Neural cell (in vitro differentiated cells): ENCODE data around the gene CGNL1. TPM values are rescaled to one million over a fixed set of nuclear protein-coding genes. Genes with fewer than 3 reads are reported as not detected.

Experiments used
- H2AFZ ChIP-seq: fragments of 200-600, 300-800 bp; sonication (generic), shearing (Covaris generic); 2 replicates; pipeline ENCODE4 v1.6.0; 2014; ENCODE audit warnings: low read depth, mild to moderate bottlenecking, antibody characterized with exemption, low read length, moderate library complexity
- H3F3A ChIP-seq: fragments of 200-600 bp; shearing (Covaris generic); 2 replicates; pipeline ENCODE4 v1.6.1; 2016; ENCODE audit warnings: mild to moderate bottlenecking, moderate library complexity, mixed read lengths, antibody characterized with exemption, low read length; ENCODE audit not compliant: insufficient read depth, poor library complexity, severe bottlenecking
- H3K27ac ChIP-seq: fragments of 200-600, 300-800 bp; sonication (generic), shearing (Covaris generic); 2 replicates; pipeline ENCODE4 v1.5.1; 2014; ENCODE audit warnings: mild to moderate bottlenecking, low read length, moderate library complexity
- H3K27me3 ChIP-seq: fragments of 300-800, 200-600 bp; sonication (generic), shearing (Covaris generic); 2 replicates; pipeline ENCODE4 v1.6.0; 2014; ENCODE audit warnings: mild to moderate bottlenecking, low read depth, low read length, moderate library complexity; ENCODE audit not compliant: insufficient read depth
- H3K36me3 ChIP-seq: fragments of 300-800, 200-600 bp; sonication (generic), shearing (Covaris generic); 2 replicates; pipeline ENCODE4 v1.5.1; 2014; ENCODE audit warnings: mild to moderate bottlenecking, antibody characterized with exemption, low read length, moderate library complexity; ENCODE audit not compliant: insufficient read depth
- H3K4me2 ChIP-seq: fragments of 300-800, 200-600 bp; sonication (generic), shearing (Covaris generic); 2 replicates; pipeline ENCODE4 v1.6.0; 2014; ENCODE audit warnings: mild to moderate bottlenecking, low read length
- H3K4me3 ChIP-seq: fragments of 300-800, 200-600 bp; sonication (generic), shearing (Covaris generic); 2 replicates; pipeline ENCODE4 v1.5.1; 2014; ENCODE audit warnings: mild to moderate bottlenecking, low read length, moderate library complexity
- H3K79me2 ChIP-seq: fragments of 200-600 bp; shearing (Covaris generic); replicated peaks from 2 replicates; pipeline ENCODE4 v1.6.0; 2014; ENCODE audit warnings: mild to moderate bottlenecking, low read length, moderate library complexity; ENCODE audit not compliant: insufficient read depth
- H3K9ac ChIP-seq: fragments of 300-800, 200-600 bp; sonication (generic), shearing (Covaris generic); 2 replicates; pipeline ENCODE4 v1.6.1; 2016; ENCODE audit warnings: mild to moderate bottlenecking, low read length, mixed read lengths
- H3K9me2 ChIP-seq: fragments of 200-600 bp; shearing (Covaris generic); 2 replicates; pipeline ENCODE4 v1.6.1; 2016; ENCODE audit warnings: mild to moderate bottlenecking, low read length, mixed read lengths; ENCODE audit not compliant: insufficient read depth
- H3K9me3 ChIP-seq: fragments of 200-600, 300-800 bp; sonication (generic), shearing (Covaris generic); 2 replicates; pipeline ENCODE4 v1.6.1; 2016; ENCODE audit warnings: mild to moderate bottlenecking, mixed run types, low read length, moderate library complexity, mixed read lengths
- H4K20me1 ChIP-seq: fragments of 200-600 bp; shearing (Covaris generic); 2 replicates; pipeline ENCODE4 v1.6.1; 2016; ENCODE audit warnings: mild to moderate bottlenecking, mixed run types; ENCODE audit not compliant: insufficient read depth
- CTCF ChIP-seq: fragments of 450-650 bp; IDR thresholded peaks from 2 replicates; pipeline ENCODE4 v1.5.1; 2014; ENCODE audit warnings: antibody characterized with exemption, mild to moderate bottlenecking, moderate library complexity; ENCODE audit not compliant: poor library complexity, severe bottlenecking
- EP300 ChIP-seq: fragments of 450-650 bp; conservative IDR thresholded peaks from 2 replicates; pipeline ENCODE4 v1.6.1; 2014; ENCODE audit warnings: antibody characterized with exemption, mild to moderate bottlenecking, moderate library complexity; ENCODE audit not compliant: poor library complexity, severe bottlenecking
- EZH2 ChIP-seq: fragments of 200-600, 300-800 bp; shearing (Covaris generic), sonication (generic); IDR thresholded peaks from 2 replicates; pipeline ENCODE4 v1.6.1; 2014; ENCODE audit warnings: antibody characterized with exemption, low read length, borderline replicate concordance, mild to moderate bottlenecking; ENCODE audit not compliant: insufficient read depth, poor library complexity, severe bottlenecking
- MXI1 ChIP-seq: fragments of 450-650 bp; conservative IDR thresholded peaks from 2 replicates; pipeline ENCODE4 v1.6.1; 2014; ENCODE audit warnings: antibody characterized with exemption, mild to moderate bottlenecking; ENCODE audit not compliant: poor library complexity, severe bottlenecking
- POLR2AphosphoS5 ChIP-seq: IDR thresholded peaks from 2 replicates; pipeline ENCODE4 v1.6.1; 2012
- RAD21 ChIP-seq: fragments of 450-650 bp; conservative IDR thresholded peaks from 2 replicates; pipeline ENCODE4 v1.6.1; 2014; ENCODE audit warnings: antibody characterized with exemption, mild to moderate bottlenecking, moderate library complexity
- REST ChIP-seq: IDR thresholded peaks from 2 replicates; pipeline ENCODE4 v1.6.1; 2012; ENCODE audit warnings: borderline replicate concordance
- SMC3 ChIP-seq: fragments of 450-650 bp; conservative IDR thresholded peaks from 2 replicates; pipeline ENCODE4 v1.6.1; 2014; ENCODE audit warnings: antibody characterized with exemption, mild to moderate bottlenecking, moderate library complexity; ENCODE audit not compliant: poor library complexity
- TAF1 ChIP-seq: IDR thresholded peaks from 2 replicates; pipeline ENCODE4 v1.6.1; 2012; ENCODE audit warnings: low read depth
- polyA plus RNA-seq: library from polyadenylated mRNA; depleted of rRNA; stranded (reverse); fragments of >200 nt; gene quantifications from 2 replicates; pipeline ENCODE4 v1.2.3, GENCODE V29; 2014

The CGNL1 gene
- polyA plus RNA-seq, 1 donor from 2014 or later = 0.26 TPM

- H2AFZ ChIP-seq = no peak overlapping the region
- H3K9me2 ChIP-seq = no peaks in the 10 kb centered on the region
- no peak overlapping the region for H3K9ac ChIP-seq
- no peak overlapping the region for H3K4me3 ChIP-seq
- peaks cover 5% of the 10 kb centered on the region for H3K9me3 ChIP-seq
- no peak overlapping the region for H3K4me2 ChIP-seq
- no peaks in the 10 kb centered on the region for H3F3A ChIP-seq
- H3K27me3 ChIP-seq = no peaks in the 10 kb centered on the region
- no peaks in the 10 kb centered on the region for H4K20me1 ChIP-seq
- no peaks in the 10 kb centered on the region for H3K36me3 ChIP-seq
- H3K27ac ChIP-seq = no peak overlapping the region
- no peak for TF ChIP-seq RAD21
- no peaks in the 10 kb centered on the region for H3K79me2 ChIP-seq
Measured at GRCh38 chr15:57406062-57406772, 29.9 kb downstream of the CGNL1 start.

GRCh38 chr15:57410373-57410772 lies 34.1 kb downstream of the CGNL1 start:
- Histone ChIP-seq H3K4me2 (no peak overlapping the region), H3K79me2 (no peaks in the 10 kb centered on the region), H3K4me3 (no peak overlapping the region), H3K9me2 (no peaks in the 10 kb centered on the region), H3K36me3 (no peaks in the 10 kb centered on the region), H3F3A (no peaks in the 10 kb centered on the region), H4K20me1 (no peaks in the 10 kb centered on the region), H2AFZ (no peak overlapping the region), H3K9me3 (no peaks in the 10 kb centered on the region), H3K27ac (no peak overlapping the region), H3K27me3 (no peaks in the 10 kb centered on the region), H3K9ac (no peak overlapping the region)
- TF ChIP-seq EP300 (no peak), CTCF (no peak), SMC3 (no peak), TAF1 (no peak), REST (no peak), RAD21 (no peak), EZH2 (no peak), MXI1 (no peak), POLR2AphosphoS5 (no peak)
